Karpas-422 (cell line): ENCODE measurements around the gene CDC123. TPM values are rescaled to one million over a fixed set of nuclear protein-coding genes. Genes with fewer than 3 reads are reported as not detected.

Source experiments
- DNase-seq: peaks from one replicate; pipeline ENCODE4 v3.0.0-alpha.2; 2015
- H2AFZ ChIP-seq: fragments of 200-600 bp; sonication (generic); 2 replicates; pipeline ENCODE4 v1.6.1; 2014; ENCODE audit warnings: antibody characterized with exemption, low read length, mixed read lengths
- H3K27ac ChIP-seq: fragments of 200-600 bp; sonication (generic); 2 replicates; pipeline ENCODE4 v1.5.1; 2014; ENCODE audit warnings: mild to moderate bottlenecking, low read length, moderate library complexity
- H3K27me3 ChIP-seq: fragments of 200-600 bp; sonication (generic); 2 replicates; pipeline ENCODE4 v1.6.1; 2014; ENCODE audit warnings: low read length, mixed read lengths
- H3K36me3 ChIP-seq: fragments of 200-600 bp; sonication (generic); 2 replicates; pipeline ENCODE4 v1.6.1; 2014; ENCODE audit warnings: low read length, mixed read lengths; ENCODE audit not compliant: insufficient read depth
- H3K4me1 ChIP-seq: fragments of 200-600 bp; sonication (generic); 2 replicates; pipeline ENCODE4 v1.6.1; 2014; ENCODE audit warnings: mild to moderate bottlenecking, low read length, mixed read lengths
- H3K4me2 ChIP-seq: fragments of 200-600 bp; sonication (generic); 2 replicates; pipeline ENCODE4 v1.6.1; 2014; ENCODE audit warnings: low read length, low read depth, mild to moderate bottlenecking; ENCODE audit not compliant: poor library complexity, severe bottlenecking
- H3K4me3 ChIP-seq: fragments of 200-600 bp; sonication (generic); 2 replicates; pipeline ENCODE4 v1.5.1; 2014; ENCODE audit warnings: mild to moderate bottlenecking, antibody characterized with exemption, low read length, mixed read lengths
- H3K79me2 ChIP-seq: fragments of 200-600 bp; sonication (generic); 2 replicates; pipeline ENCODE4 v1.6.1; 2014; ENCODE audit warnings: mild to moderate bottlenecking, low read length, mixed read lengths
- H3K9ac ChIP-seq: fragments of 200-600 bp; sonication (generic); 2 replicates; pipeline ENCODE4 v1.6.0; 2014; ENCODE audit warnings: low read length
- H3K9me2 ChIP-seq: fragments of 200-600 bp; sonication (generic), shearing (Covaris generic); replicated peaks from 2 replicates; pipeline ENCODE4 v1.6.0; 2014; ENCODE audit warnings: mild to moderate bottlenecking, low read length, moderate library complexity; ENCODE audit not compliant: insufficient read depth
- H3K9me3 ChIP-seq: fragments of 300-700, 200-600 bp; sonication (generic); 2 replicates; pipeline ENCODE4 v1.6.1; 2014; ENCODE audit warnings: low read length, mixed read lengths
- H4K20me1 ChIP-seq: fragments of 200-600 bp; sonication (generic); 2 replicates; pipeline ENCODE4 v1.6.1; 2014; ENCODE audit warnings: mild to moderate bottlenecking, antibody characterized with exemption, low read length, low read depth; ENCODE audit not compliant: insufficient read depth
- total RNA-seq: library from RNA; depleted of rRNA; stranded (reverse); fragments of >200 nt; shearing (Covaris generic); gene quantifications from 2 replicates; pipeline ENCODE4 v1.2.3, GENCODE V29; 2014; ENCODE audit warnings: low replicate concordance; rRNA removed

The CDC123 gene
- 82.9 and 138 TPM in 2 replicates for total RNA-seq

- peaks cover 16% of the 10 kb centered on the region; the same call in 1 of the 2 replicates for H4K20me1 ChIP-seq
- H3K4me1 ChIP-seq: peaks cover 31% of the 10 kb centered on the region
- DNase-seq: peak; percentile 96
- peak within 1 kb of the TSS; percentile 86 for H3K9ac ChIP-seq
- H3K4me3 ChIP-seq: peak within 1 kb of the TSS; percentile 91
- H3K9me3 ChIP-seq: no peaks in the 10 kb centered on the region
- H3K27ac ChIP-seq: peak within 1 kb of the TSS; percentile 78
- H3K27me3 ChIP-seq: no peaks in the 10 kb centered on the region
- peak within 1 kb of the TSS; percentile 99 for H3K4me2 ChIP-seq
- peaks cover 92% of the 10 kb centered on the region for H3K79me2 ChIP-seq
- peaks cover 25% of the 10 kb centered on the region for H3K36me3 ChIP-seq
- peak within 1 kb of the TSS; percentile 88 for H2AFZ ChIP-seq
- H3K9me2 ChIP-seq: no peaks in the 10 kb centered on the region
These were observed at the start of gene CDC123, which contains the start of gene NUDT5 for GRCh38 chr10:12195603-12196506. TSS of gene CDC123 (plus strand) at chr10:12196188. CDS start at chr10:12196246, 58 bp downstream. TSS of gene NUDT5 (minus strand) at chr10:12195891. CDS start at chr10:12186291, 9,600 bp downstream.

GRCh38 chr10:12150163-12150562, 45.8 kb upstream of the CDC123 start:
- Histone ChIP-seq H3K79me2 (0 out of 2 replicates have a peak, but pooled peaks cover 3% of the 10 kb centered on the region), H4K20me1 (no peaks in the 10 kb centered on the region), H3K9me3 (no peaks in the 10 kb centered on the region), H3K9me2 (no peaks in the 10 kb centered on the region), H3K4me3 (no peak overlapping the region), H3K4me2 (no peak overlapping the region), H3K27ac (no peak overlapping the region), H3K9ac (no peak overlapping the region), H3K27me3 (no peaks in the 10 kb centered on the region), H2AFZ (no peak overlapping the region), H3K4me1 (no peaks in the 10 kb centered on the region), H3K36me3 (no peaks in the 10 kb centered on the region)
- no peak for DNase-seq

GRCh38 chr10:12154516-12154915, 41.5 kb upstream of the CDC123 start:
- no peak for DNase-seq
- Histone ChIP-seq H3K4me2 (no peak overlapping the region), H3K4me3 (no peak overlapping the region), H4K20me1 (no peaks in the 10 kb centered on the region), H2AFZ (no peak overlapping the region), H3K27ac (no peak overlapping the region), H3K9ac (no peak overlapping the region), H3K9me2 (no peaks in the 10 kb centered on the region), H3K4me1 (no peaks in the 10 kb centered on the region), H3K79me2 (0 out of 2 replicates have a peak, but pooled peaks cover 3% of the 10 kb centered on the region), H3K9me3 (no peaks in the 10 kb centered on the region), H3K36me3 (peaks cover 2% of the 10 kb centered on the region; the same call in 1 of the 2 replicates), H3K27me3 (no peaks in the 10 kb centered on the region)

GRCh38 chr10:12156367-12157123, 39.4 kb upstream of the CDC123 start:
- Histone ChIP-seq H3K36me3 (peaks cover 8% of the 10 kb centered on the region; the same call in 1 of the 2 replicates), H3K27me3 (no peaks in the 10 kb centered on the region), H3K9me2 (no peaks in the 10 kb centered on the region), H3K27ac (no peak overlapping the region), H3K79me2 (0 out of 2 replicates have a peak, but pooled peaks cover 3% of the 10 kb centered on the region), H3K9me3 (no peaks in the 10 kb centered on the region), H3K4me3 (no peak overlapping the region), H3K9ac (no peak overlapping the region), H4K20me1 (no peaks in the 10 kb centered on the region), H3K4me2 (no peak overlapping the region), H3K4me1 (no peaks in the 10 kb centered on the region), H2AFZ (no peak overlapping the region)
- DNase-seq: peak; percentile 19

- Histone ChIP-seq H4K20me1 (no peaks in the 10 kb centered on the region), H3K9ac (no peak overlapping the region), H3K27me3 (no peaks in the 10 kb centered on the region), H2AFZ (no peak overlapping the region), H3K79me2 (0 out of 2 replicates have a peak, but pooled peaks cover 2% of the 10 kb centered on the region), H3K4me1 (no peaks in the 10 kb centered on the region), H3K36me3 (peaks cover 20% of the 10 kb centered on the region; the same call in 1 of the 2 replicates), H3K9me3 (no peaks in the 10 kb centered on the region), H3K4me2 (no peak overlapping the region), H3K27ac (no peak overlapping the region), H3K9me2 (no peaks in the 10 kb centered on the region), H3K4me3 (no peak overlapping the region)
- DNase-seq: no peak
These were observed 37.9 kb upstream of the CDC123 start for GRCh38 chr10:12158111-12158510.

- no peak overlapping the region for H3K27ac ChIP-seq
- H4K20me1 ChIP-seq: no peaks in the 10 kb centered on the region
- no peaks in the 10 kb centered on the region for H3K79me2 ChIP-seq
- H3K9me3 ChIP-seq: no peaks in the 10 kb centered on the region
- peaks cover 22% of the 10 kb centered on the region; the same call in 1 of the 2 replicates for H3K36me3 ChIP-seq
- H3K4me1 ChIP-seq: no peaks in the 10 kb centered on the region
- H3K4me2 ChIP-seq: no peak overlapping the region
- no peaks in the 10 kb centered on the region for H3K9me2 ChIP-seq
- no peak for DNase-seq
- H3K9ac ChIP-seq: no peak overlapping the region
- H3K27me3 ChIP-seq: no peaks in the 10 kb centered on the region
- H3K4me3 ChIP-seq: no peak overlapping the region
- no peak overlapping the region for H2AFZ ChIP-seq
These were observed 35.3 kb upstream of the CDC123 start for GRCh38 chr10:12160664-12161063.

- no peaks in the 10 kb centered on the region for H3K9me2 ChIP-seq
- H3K9me3 ChIP-seq: no peaks in the 10 kb centered on the region
- H2AFZ ChIP-seq: no peak overlapping the region
- H3K79me2 ChIP-seq: no peaks in the 10 kb centered on the region
- no peak overlapping the region for H3K4me3 ChIP-seq
- DNase-seq: no peak
- H3K36me3 ChIP-seq: peaks cover 38% of the 10 kb centered on the region; the same call in 1 of the 2 replicates
- H3K4me2 ChIP-seq: no peak overlapping the region
- H4K20me1 ChIP-seq: no peaks in the 10 kb centered on the region
- no peaks in the 10 kb centered on the region for H3K27me3 ChIP-seq
- no peak overlapping the region for H3K9ac ChIP-seq
- H3K4me1 ChIP-seq: no peaks in the 10 kb centered on the region
- H3K27ac ChIP-seq: no peak overlapping the region
These were observed 33.1 kb upstream of the CDC123 start for GRCh38 chr10:12162927-12163326.

GRCh38 chr10:12164085-12164484, 31.9 kb upstream of the CDC123 start:
- H3K4me2 ChIP-seq: no peak overlapping the region
- no peak overlapping the region for H3K9ac ChIP-seq
- no peaks in the 10 kb centered on the region for H3K9me2 ChIP-seq
- no peak for DNase-seq
- H3K27ac ChIP-seq: no peak overlapping the region
- H3K4me1 ChIP-seq: no peaks in the 10 kb centered on the region
- no peaks in the 10 kb centered on the region for H4K20me1 ChIP-seq
- H3K9me3 ChIP-seq: no peaks in the 10 kb centered on the region
- H2AFZ ChIP-seq: no peak overlapping the region
- no peak overlapping the region for H3K4me3 ChIP-seq
- no peaks in the 10 kb centered on the region for H3K27me3 ChIP-seq
- peaks cover 37% of the 10 kb centered on the region; the same call in 1 of the 2 replicates for H3K36me3 ChIP-seq
- no peaks in the 10 kb centered on the region for H3K79me2 ChIP-seq
